ENCODE data around the gene RBPJ.

DNA sequence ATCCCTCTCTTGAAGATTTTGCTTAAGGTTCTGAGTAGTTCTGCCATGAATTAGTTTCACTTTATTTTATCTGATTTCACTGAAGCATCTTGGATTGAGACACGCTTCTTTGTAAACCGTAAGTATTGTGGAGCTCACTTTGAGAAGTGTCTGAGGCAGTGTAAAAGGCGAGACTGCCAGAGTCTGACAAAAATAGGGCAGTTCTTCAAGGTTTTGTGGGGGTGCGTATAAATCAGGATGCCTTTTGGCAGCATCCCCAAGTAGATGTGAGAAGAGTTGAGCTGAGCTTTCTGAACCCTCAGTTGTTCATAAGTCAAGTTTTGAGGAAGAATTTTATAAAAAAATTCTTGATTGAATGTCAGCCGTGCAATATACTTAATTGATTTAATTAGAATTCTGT is 76.3 kb downstream of the RBPJ start:
- TF ChIP-seq, protein P1, sequence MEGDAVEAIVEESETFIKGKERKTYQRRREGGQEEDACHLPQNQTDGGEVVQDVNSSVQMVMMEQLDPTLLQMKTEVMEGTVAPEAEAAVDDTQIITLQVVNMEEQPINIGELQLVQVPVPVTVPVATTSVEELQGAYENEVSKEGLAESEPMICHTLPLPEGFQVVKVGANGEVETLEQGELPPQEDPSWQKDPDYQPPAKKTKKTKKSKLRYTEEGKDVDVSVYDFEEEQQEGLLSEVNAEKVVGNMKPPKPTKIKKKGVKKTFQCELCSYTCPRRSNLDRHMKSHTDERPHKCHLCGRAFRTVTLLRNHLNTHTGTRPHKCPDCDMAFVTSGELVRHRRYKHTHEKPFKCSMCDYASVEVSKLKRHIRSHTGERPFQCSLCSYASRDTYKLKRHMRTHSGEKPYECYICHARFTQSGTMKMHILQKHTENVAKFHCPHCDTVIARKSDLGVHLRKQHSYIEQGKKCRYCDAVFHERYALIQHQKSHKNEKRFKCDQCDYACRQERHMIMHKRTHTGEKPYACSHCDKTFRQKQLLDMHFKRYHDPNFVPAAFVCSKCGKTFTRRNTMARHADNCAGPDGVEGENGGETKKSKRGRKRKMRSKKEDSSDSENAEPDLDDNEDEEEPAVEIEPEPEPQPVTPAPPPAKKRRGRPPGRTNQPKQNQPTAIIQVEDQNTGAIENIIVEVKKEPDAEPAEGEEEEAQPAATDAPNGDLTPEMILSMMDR (IDR thresholded peaks at IDR 0.05; ENCODE audit: low read length), result no peak
- TF ChIP-seq EZH2 (IDR thresholded peaks at IDR 0.05; ENCODE audit: borderline replicate concordance, low read length), result no peak

Measured in OCI-LY1 (cell line).